ENCODE data around the gene HBS1L. TPM values are rescaled to one million over a fixed set of nuclear protein-coding genes. Genes with fewer than 3 reads are reported as not detected.

Gene HBS1L
- total RNA-seq, 1 experiment from 2014 or later = 89.4 TPM

GRCh38 chr6:135002229-135002844 is 52.3 kb downstream of the HBS1L start:
- ATAC-seq (peak; percentile 58; the same call in 1 of the 2 replicates), DNase-seq (ENCODE audit: low read depth, low spot score) (peak; percentile 4)
- H3K79me2 ChIP-seq (ENCODE audit: insufficient read depth, low read length) = no peaks in the 10 kb centered on the region
- H3K9me3 ChIP-seq (ENCODE audit: control insufficient read depth in 1 of 2, insufficient read depth in 1 of 2, low read depth in 1 of 2, low read length in 2 of 2) = no peaks in the 10 kb centered on the region
- ChIA-PET RAD21 (ENCODE audit: low non-redundant PET in 1 of 2, low total read pairs in 2 of 2, uncharacterized antibody in 2 of 2, unreplicated experiment in 2 of 2) (interaction anchor here in 1 of 2 experiments (0.7 kb wide), 1 partner anchor 179 kb away, joined by 4 read pairs; no protein-coding TSS in a partner anchor), POLR2A (interaction anchor here (0.8 kb wide), 1 partner anchor 790 kb away, joined by 3 read pairs; no protein-coding TSS in a partner anchor), CTCF (interaction anchor here (0.5 to 1.7 kb wide), 12 partner anchors 9 to 828 kb away, joined by 3 to 13 read pairs (median 4); no protein-coding TSS in a partner anchor)
- H3K4me1 ChIP-seq (ENCODE audit: control insufficient read depth in 1 of 2, insufficient read depth in 2 of 2, low read length in 2 of 2) = no peaks in the 10 kb centered on the region
- no peak overlapping the region for H2AFZ ChIP-seq (ENCODE audit: low read depth, low read length, poor library complexity, severe bottlenecking)
- no peak overlapping the region for H3K4me3 ChIP-seq (replicated peaks in 1 of 2; ENCODE audit: low read depth in 1 of 2, low read length in 2 of 2)
- BruUV-seq (replicated peaks) = no TSS peak
- peaks cover 3 to 9% of the 10 kb centered on the region in 2 experiments; a peak in 3 of 4 replicates for H3K36me3 ChIP-seq (ENCODE audit: control insufficient read depth in 1 of 2, insufficient read depth in 2 of 2, low read length in 2 of 2)
- H3K27ac ChIP-seq (ENCODE audit: low read depth, low read length) = no peak overlapping the region
- no peak overlapping the region for H3K9ac ChIP-seq (ENCODE audit: low read length)
- H3K9me2 ChIP-seq (ENCODE audit: insufficient read depth) = no peaks in the 10 kb centered on the region
- intact Hi-C loops (cut with micrococcal nuclease) = no loop called here
- TF ChIP-seq RAD21 (IDR thresholded peaks at IDR 0.05; ENCODE audit: low read depth) (peak; percentile 41; the same call in 1 of the 2 replicates), CTCF (IDR thresholded peaks at IDR 0.05 in 2 of 3, conservative IDR thresholded peaks at IDR 0.05 in 1 of 3; ENCODE audit: borderline replicate concordance in 1 of 3, insufficient read depth in 1 of 3, low read depth in 2 of 3, low read length in 2 of 3) (peak; percentile 26 to 58 (median 52); a peak in 5 of 6 replicates), REST (IDR thresholded peaks at IDR 0.05; ENCODE audit: low read depth) (no peak)
- no peaks in the 10 kb centered on the region for H4K20me1 ChIP-seq (ENCODE audit: insufficient read depth)
- H3K4me2 ChIP-seq (ENCODE audit: low read length) = no peak overlapping the region
- no peaks in the 10 kb centered on the region for H3K27me3 ChIP-seq (ENCODE audit: insufficient read depth, low read length)
